HG03135 (cell line): ENCODE measurements around the gene CBR4.
"Not testable (repeated sequence)": the region's sequence is repeated elsewhere in the genome, so short reads cannot be mapped to it uniquely, and the experiment has no call there.

Source experiments
- ATAC-seq: cut with Tn5 transposase; IDR thresholded peaks from one replicate; pipeline ENCODE4 v1.9.1; 2021; ENCODE audit warnings: mild to moderate bottlenecking, moderate library complexity; ENCODE audit not compliant: unreplicated experiment

CBR4 gene

GRCh38 chr4:169035871-169036620 lies 26.0 kb upstream of the CBR4 start:
- not testable (repeated sequence) for ATAC-seq

DNA sequence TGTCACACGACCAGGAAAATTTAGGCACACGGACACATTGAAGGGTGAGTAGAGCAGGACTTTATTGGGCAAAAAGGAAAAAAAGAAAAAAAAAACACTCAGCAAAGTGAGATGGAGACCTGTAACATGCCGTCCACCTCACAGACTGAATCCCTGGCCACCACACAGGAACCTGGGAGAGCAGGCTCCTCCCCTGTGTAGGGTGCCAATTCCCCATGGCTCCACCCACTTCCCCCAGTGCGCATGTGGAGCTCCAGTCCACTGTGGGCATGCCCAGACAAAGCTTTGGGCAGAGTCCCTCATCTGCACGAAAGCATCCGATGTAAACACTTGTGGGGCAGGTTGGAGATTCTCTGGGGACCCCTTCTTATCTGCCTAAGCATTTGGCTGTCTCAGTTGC lies 23.6 kb upstream of the CBR4 start:
- no peak for ATAC-seq

GRCh38 chr4:169032883-169033645 lies 23.0 kb upstream of the CBR4 start:
- ATAC-seq = no peak

- ATAC-seq = no peak
These were observed 22.1 kb upstream of the CBR4 start for GRCh38 chr4:169032194-169032593.

GRCh38 chr4:169031392-169031791 lies 21.3 kb upstream of the CBR4 start:
- ATAC-seq = no peak

GRCh38 chr4:169030562-169030982 lies 20.5 kb upstream of the CBR4 start:
- no peak for ATAC-seq

- ATAC-seq = no peak
These were observed 19.9 kb upstream of the CBR4 start for GRCh38 chr4:169029947-169030346.

DNA sequence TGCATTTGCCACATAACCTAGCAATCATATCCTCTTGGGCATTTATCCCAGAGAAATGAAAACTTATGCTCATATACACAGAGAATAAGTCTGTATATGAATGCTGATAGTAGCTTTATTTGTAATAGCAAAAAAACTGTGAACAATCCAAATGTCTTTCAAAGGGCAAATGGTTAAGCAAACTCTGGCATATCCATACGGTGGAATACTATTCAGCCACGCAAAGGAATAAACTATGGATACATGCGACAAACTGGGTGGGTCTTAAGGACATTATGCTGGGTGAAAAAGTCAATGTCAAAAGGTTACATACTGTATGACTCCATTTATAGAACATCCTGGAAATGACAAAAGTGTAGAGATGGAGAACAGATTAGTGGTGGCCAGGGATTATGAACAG lies 17.6 kb upstream of the CBR4 start:
- ATAC-seq = no peak

- no peak for ATAC-seq
These were observed 15.1 kb upstream of the CBR4 start for GRCh38 chr4:169025184-169025583.

DNA sequence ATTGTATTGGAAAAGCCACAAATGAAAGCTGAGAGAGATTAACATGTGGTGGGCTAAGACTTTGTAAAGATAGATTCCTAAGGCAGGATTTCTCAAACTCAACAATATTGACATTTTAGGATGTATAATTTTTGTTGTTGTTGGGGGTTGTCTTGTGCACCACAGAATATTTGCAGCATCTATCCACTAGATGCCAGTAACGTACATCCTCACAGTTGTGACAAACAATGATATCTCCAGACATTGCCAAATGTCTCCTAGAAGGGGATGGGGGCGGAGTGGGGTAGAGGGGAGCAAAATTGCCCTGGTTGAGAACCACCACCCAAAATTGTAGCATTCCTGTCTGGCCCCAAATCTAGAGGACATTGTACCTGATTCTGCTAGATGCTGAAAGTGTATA lies 14.7 kb upstream of the CBR4 start:
- peak; percentile 92 for ATAC-seq

DNA sequence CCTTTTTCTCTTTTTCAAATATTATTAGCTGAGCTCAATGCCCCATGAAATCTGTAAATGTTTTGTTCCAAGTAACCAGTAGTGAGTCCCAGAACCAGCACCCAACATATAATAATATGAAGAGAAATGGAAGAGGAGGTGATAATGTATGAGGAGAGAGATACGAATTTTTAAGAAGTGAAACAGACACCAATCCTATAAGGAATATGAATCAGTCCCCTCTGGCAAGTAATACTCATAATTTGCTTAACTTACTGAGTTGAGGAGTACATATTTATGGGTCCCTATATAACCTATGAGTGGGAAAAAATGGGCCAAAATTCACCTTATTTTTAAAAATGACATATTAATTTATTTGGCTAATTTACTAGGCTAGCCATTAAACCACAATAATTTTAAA lies 8.4 kb upstream of the CBR4 start:
- no peak for ATAC-seq

DNA sequence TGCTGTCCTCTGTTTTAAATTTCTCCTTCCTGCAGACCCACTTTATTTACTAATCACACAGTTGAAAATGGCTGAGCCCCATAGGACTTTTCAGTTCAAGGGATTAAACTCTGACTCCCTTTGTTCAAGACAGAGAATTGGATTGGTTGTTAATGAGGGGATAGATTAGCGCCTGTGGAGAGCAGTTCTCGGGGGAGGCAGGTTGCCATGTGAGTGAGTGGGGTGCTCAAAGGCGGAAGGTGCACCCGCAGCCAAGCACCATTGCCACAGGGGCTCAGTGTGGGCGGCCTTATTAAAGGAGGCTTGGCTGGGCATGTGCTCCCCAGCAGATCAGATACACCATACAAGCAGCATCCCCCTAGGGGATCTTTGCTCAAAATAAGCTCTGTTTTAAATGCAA lies 7.9 kb upstream of the CBR4 start:
- ATAC-seq = no peak

DNA sequence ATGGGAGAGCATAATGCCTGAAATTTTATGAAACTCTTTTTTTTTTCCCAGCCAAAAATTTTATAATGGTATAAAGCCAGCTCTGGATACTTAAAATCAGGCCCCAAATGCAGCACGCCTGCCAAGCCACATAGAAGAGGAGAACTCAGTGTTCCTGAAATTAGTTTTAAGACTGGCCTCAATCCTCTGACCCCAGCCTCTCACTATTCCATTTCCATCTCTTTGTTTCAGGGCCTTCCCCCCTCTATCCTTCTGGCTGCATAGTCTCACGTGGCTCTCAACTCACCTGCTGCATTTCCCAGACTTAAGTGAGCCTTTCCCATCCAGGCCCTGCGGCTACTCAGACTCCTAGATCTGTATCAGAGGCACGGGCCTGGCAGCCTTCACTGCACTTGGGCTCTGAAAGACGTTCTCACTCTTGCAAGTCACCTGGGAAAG lies 5.2 kb upstream of the CBR4 start:
- ATAC-seq = no peak

- ATAC-seq = no peak
These were observed 4.5 kb upstream of the CBR4 start for GRCh38 chr4:169014586-169014985.

GRCh38 chr4:169013396-169013795 lies 3.3 kb upstream of the CBR4 start:
- no peak for ATAC-seq

GRCh38 chr4:169012049-169012448 lies 2.0 kb upstream of the CBR4 start:
- ATAC-seq = no peak

GRCh38 chr4:169009286-169010124 lies 550 bp downstream of the CBR4 start:
- ATAC-seq = peak; percentile 29

GRCh38 chr4:169005453-169006099 lies 4.5 kb downstream of the CBR4 start:
- no peak for ATAC-seq

DNA sequence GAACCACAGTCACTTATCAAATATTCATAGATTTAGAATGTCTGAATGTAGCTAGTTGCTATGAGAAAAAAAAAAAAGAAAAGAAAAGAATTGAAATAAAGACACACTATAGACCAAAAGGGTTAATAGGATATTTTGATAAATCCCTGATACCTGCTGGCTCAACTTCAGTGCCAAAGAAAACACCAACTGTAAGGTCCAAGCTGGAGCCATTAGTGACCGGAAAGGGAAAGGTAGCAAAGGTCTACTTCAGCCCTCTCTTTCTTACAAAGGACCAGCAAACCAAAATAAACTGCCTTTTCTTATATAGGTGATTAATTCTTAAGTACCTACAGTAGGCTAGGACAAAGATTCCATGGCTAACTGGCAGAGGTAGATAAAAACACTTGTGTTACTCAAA lies 9.7 kb downstream of the CBR4 start:
- no peak for ATAC-seq

GRCh38 chr4:168999809-169000208 lies 10.2 kb downstream of the CBR4 start:
- no peak for ATAC-seq

DNA sequence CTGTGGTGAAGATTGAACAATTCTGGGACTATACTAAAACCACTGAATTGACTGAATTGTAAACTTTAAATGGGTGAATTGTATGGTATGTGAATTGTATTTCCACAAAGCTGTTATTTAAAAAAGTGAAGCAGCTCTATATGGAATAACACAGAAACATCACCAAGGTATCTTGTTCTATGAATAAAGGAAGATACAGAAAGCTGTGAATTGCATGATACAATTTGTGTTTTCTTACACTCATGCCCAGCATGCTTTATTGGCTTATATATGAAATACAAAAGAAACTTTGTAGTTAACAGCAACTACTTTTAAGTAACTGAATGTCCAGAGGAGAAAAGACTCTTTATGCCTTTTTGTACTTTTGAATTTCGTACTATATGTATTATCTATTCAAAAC lies 11.5 kb downstream of the CBR4 start:
- no peak for ATAC-seq
